GM12878 (cell line): Measurements from ENCODE around the gene SPATA3.

Source experiments
- HDGF ChIP-seq: fragments of 450-650 bp; IDR thresholded peaks from 2 replicates; pipeline ENCODE4 v1.6.1; 2016; ENCODE audit warnings: antibody characterized with exemption
- JUNB ChIP-seq: IDR thresholded peaks from 2 replicates; pipeline ENCODE4 v1.6.1; 2016; ENCODE audit warnings: antibody characterized with exemption, mild to moderate bottlenecking
- MAX ChIP-seq: IDR thresholded peaks from 2 replicates; pipeline ENCODE4 v1.6.1; 2012; ENCODE audit warnings: low read depth, low read length, improper control_type of control experiment
- PAX5 ChIP-seq: IDR thresholded peaks from 2 replicates; pipeline ENCODE4 v1.6.1; 2011; ENCODE audit warnings: low read depth, low read length, borderline replicate concordance

- TF ChIP-seq PAX5 (no peak), HDGF (no peak), JUNB (no peak), MAX (no peak)
Observed at GRCh38 chr2:231046916-231047273, 51.0 kb downstream of the SPATA3 start.
